Liver (tissue), 3 donors: Measurements from ENCODE around the gene PRMT7.

Source experiments
- CTCF ChIP-seq: fragments of 150-350 bp; IDR thresholded peaks from 2 replicates; pipeline ENCODE4 v1.5.1; 2017; ENCODE audit warnings: improper control_type of control experiment, low read depth, low read length; ENCODE audit not compliant: missing input control
- EGR1 ChIP-seq, 2 donors: IDR thresholded peaks; 2 replicates each; pipeline ENCODE4 v1.6.1; 2016 to 2018; ENCODE audit warnings: antibody characterized with exemption in 2 of 2, low read depth in 2 of 2
- RAD21 ChIP-seq, 2 donors: IDR thresholded peaks; 2 replicates each; pipeline ENCODE4 v1.6.1; 2016; ENCODE audit warnings: antibody characterized with exemption in 2 of 2, mild to moderate bottlenecking in 2 of 2
- REST ChIP-seq: IDR thresholded peaks from 2 replicates; pipeline ENCODE4 v1.6.1; 2016; ENCODE audit warnings: antibody characterized with exemption, mild to moderate bottlenecking
- SP1 ChIP-seq: IDR thresholded peaks from 2 replicates; pipeline ENCODE4 v1.6.1; 2018; ENCODE audit warnings: antibody characterized with exemption, mild to moderate bottlenecking
- YY1 ChIP-seq: IDR thresholded peaks from 2 replicates; pipeline ENCODE4 v1.6.1; 2016; ENCODE audit warnings: antibody characterized with exemption, mild to moderate bottlenecking
- donor health status: healthy.
- donor health status: healthy.

GRCh38 chr16:68399456-68399855 lies 88.6 kb downstream of the PRMT7 start:
- TF ChIP-seq CTCF (no peak), RAD21 (IDR thresholded peaks at IDR 0.05) (no peak), SP1 (no peak), EGR1 (IDR thresholded peaks at IDR 0.05; ENCODE audit: low read depth in 2 of 2) (no peak), REST (no peak), YY1 (no peak)
